NCI-H69 (cell line): Measurements from ENCODE around the gene YOD1.

Experiments used
- DNase-seq: peaks from one replicate; lab custom pipeline; 2025; lab: John Stamatoyannopoulos, UW

The YOD1 gene

GRCh38 chr1:207006914-207007313 is 44.1 kb downstream of the YOD1 start:
- no peak for DNase-seq

- DNase-seq: no peak
These were observed 44.9 kb downstream of the YOD1 start for GRCh38 chr1:207006083-207006482.

- DNase-seq: peak; percentile 79
These were observed 45.8 kb downstream of the YOD1 start for GRCh38 chr1:207004931-207005830.

- no peak for DNase-seq
These were observed 47.8 kb downstream of the YOD1 start for GRCh38 chr1:207003210-207003609.

- no peak for DNase-seq
These were observed 48.3 kb downstream of the YOD1 start for GRCh38 chr1:207002724-207003146.

GRCh38 chr1:207001492-207002245 is 49.3 kb downstream of the YOD1 start:
- no peak for DNase-seq

GRCh38 chr1:207000651-207001291 is 50.2 kb downstream of the YOD1 start:
- DNase-seq: no peak

GRCh38 chr1:206998816-206999215 is 52.2 kb downstream of the YOD1 start:
- no peak for DNase-seq
